SK-N-SH (cell line): ENCODE results near the gene BTD.

Source experiments
- ELF1 ChIP-seq: IDR thresholded peaks from 2 replicates; pipeline ENCODE4 v1.4.0; 2012
- JUND ChIP-seq: IDR thresholded peaks from 2 replicates; pipeline ENCODE4 v1.4.0; 2012
- NFIC ChIP-seq: IDR thresholded peaks from 2 replicates; pipeline ENCODE4 v1.4.0; 2012; ENCODE audit warnings: borderline replicate concordance
- TAF1 ChIP-seq: IDR thresholded peaks from 2 replicates; pipeline ENCODE4 v1.6.1; 2012; ENCODE audit warnings: low read depth, mild to moderate bottlenecking, low read length, moderate library complexity, borderline replicate concordance
- TF ChIP-seq, protein P1 (sequence below): fragments of 200-600 bp; sonication (generic); IDR thresholded peaks from 2 replicates; pipeline ENCODE4 v1.6.1; 2017; ENCODE audit warnings: antibody characterized with exemption, mild to moderate bottlenecking, moderate library complexity
- TF ChIP-seq, protein P2 (sequence below): IDR thresholded peaks from 2 replicates; pipeline ENCODE4 v1.4.0; 2012; ENCODE audit warnings: low read depth, borderline replicate concordance

- TF ChIP-seq JUND, result no peak
- TF ChIP-seq, protein P1, sequence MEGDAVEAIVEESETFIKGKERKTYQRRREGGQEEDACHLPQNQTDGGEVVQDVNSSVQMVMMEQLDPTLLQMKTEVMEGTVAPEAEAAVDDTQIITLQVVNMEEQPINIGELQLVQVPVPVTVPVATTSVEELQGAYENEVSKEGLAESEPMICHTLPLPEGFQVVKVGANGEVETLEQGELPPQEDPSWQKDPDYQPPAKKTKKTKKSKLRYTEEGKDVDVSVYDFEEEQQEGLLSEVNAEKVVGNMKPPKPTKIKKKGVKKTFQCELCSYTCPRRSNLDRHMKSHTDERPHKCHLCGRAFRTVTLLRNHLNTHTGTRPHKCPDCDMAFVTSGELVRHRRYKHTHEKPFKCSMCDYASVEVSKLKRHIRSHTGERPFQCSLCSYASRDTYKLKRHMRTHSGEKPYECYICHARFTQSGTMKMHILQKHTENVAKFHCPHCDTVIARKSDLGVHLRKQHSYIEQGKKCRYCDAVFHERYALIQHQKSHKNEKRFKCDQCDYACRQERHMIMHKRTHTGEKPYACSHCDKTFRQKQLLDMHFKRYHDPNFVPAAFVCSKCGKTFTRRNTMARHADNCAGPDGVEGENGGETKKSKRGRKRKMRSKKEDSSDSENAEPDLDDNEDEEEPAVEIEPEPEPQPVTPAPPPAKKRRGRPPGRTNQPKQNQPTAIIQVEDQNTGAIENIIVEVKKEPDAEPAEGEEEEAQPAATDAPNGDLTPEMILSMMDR, result no peak
- no peak for TF ChIP-seq NFIC
- TF ChIP-seq TAF1, result no peak
- TF ChIP-seq, protein P2, sequence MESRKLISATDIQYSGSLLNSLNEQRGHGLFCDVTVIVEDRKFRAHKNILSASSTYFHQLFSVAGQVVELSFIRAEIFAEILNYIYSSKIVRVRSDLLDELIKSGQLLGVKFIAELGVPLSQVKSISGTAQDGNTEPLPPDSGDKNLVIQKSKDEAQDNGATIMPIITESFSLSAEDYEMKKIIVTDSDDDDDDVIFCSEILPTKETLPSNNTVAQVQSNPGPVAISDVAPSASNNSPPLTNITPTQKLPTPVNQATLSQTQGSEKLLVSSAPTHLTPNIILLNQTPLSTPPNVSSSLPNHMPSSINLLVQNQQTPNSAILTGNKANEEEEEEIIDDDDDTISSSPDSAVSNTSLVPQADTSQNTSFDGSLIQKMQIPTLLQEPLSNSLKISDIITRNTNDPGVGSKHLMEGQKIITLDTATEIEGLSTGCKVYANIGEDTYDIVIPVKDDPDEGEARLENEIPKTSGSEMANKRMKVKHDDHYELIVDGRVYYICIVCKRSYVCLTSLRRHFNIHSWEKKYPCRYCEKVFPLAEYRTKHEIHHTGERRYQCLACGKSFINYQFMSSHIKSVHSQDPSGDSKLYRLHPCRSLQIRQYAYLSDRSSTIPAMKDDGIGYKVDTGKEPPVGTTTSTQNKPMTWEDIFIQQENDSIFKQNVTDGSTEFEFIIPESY, result no peak
- no peak for TF ChIP-seq ELF1
These were observed 22.2 kb downstream of the BTD start for GRCh38 chr3:15623535-15624440.
